PC-3 (cell line): ENCODE data around the gene SCD5. TPM values are rescaled to one million over a fixed set of nuclear protein-coding genes. Genes with fewer than 3 reads are reported as not detected.

Experiments
- ATAC-seq: fragments of 200-7000 bp; cut with Tn5 transposase; 2 replicates; pipeline ENCODE4 v1.9.1; 2020; ENCODE audit warnings: mild to moderate bottlenecking, moderate library complexity
- BruUV-seq: library from RNA; stranded (reverse); fragments of 400-500 nt; replicated peaks from 2 replicates; lab custom pipeline; 2021; lab: Mats Ljungman, UMichigan
- CTCF ChIA-PET: fragments of 300-600 bp; sonication (Branson Sonifier 250); formaldehyde crosslinking; loops from one replicate; lab custom pipeline; 2022; ENCODE audit warnings: antibody characterized with exemption; lab: Charles Lee
- POLR2A ChIA-PET: fragments of 300-600 bp; sonication (Branson Sonifier 250); formaldehyde crosslinking; loops from one replicate; lab custom pipeline; 2022; ENCODE audit warnings: antibody characterized with exemption; ENCODE audit not compliant: unreplicated experiment; lab: Charles Lee
- DNase-seq: peaks from one replicate; pipeline ENCODE4 v3.0.0-alpha.2; 2015
- H2AFZ ChIP-seq: fragments of 300-600 bp; sonication (generic); 2 replicates; pipeline ENCODE4 v1.6.0; 2016; ENCODE audit warnings: antibody characterized with exemption, low read length
- H3F3A ChIP-seq: fragments of 300-600 bp; sonication (generic); one replicate; pipeline ENCODE4 v1.6.0; 2017; ENCODE audit warnings: antibody characterized with exemption, low read length, control low read depth, mild to moderate bottlenecking; ENCODE audit not compliant: unreplicated experiment
- H3K27ac ChIP-seq: fragments of 300-600 bp; sonication (generic); 2 replicates; pipeline ENCODE4 v1.5.1; 2016; ENCODE audit warnings: mild to moderate bottlenecking, low read length
- H3K27me3 ChIP-seq: fragments of 300-600 bp; sonication (generic); 2 replicates; pipeline ENCODE4 v1.6.1; 2016; ENCODE audit warnings: low read length, mixed read lengths
- H3K36me3 ChIP-seq: fragments of 300-600 bp; sonication (generic); 2 replicates; pipeline ENCODE4 v1.6.1; 2016; ENCODE audit warnings: low read depth, mixed run types, low read length, mixed read lengths
- H3K4me1 ChIP-seq: fragments of 300-600 bp; sonication (generic); 2 replicates; pipeline ENCODE4 v1.5.1; 2016; ENCODE audit warnings: low read length; ENCODE audit not compliant: insufficient read depth
- H3K4me2 ChIP-seq: fragments of 300-600 bp; sonication (generic); 2 replicates; pipeline ENCODE4 v1.6.0; 2016; ENCODE audit warnings: low read length
- H3K4me3 ChIP-seq: fragments of 300-600 bp; sonication (generic); 2 replicates; pipeline ENCODE4 v1.5.1; 2016; ENCODE audit warnings: mild to moderate bottlenecking, low read length, mixed read lengths
- H3K79me2 ChIP-seq: fragments of 300-600 bp; sonication (generic); 2 replicates; pipeline ENCODE4 v1.6.1; 2017; ENCODE audit warnings: low read length, mixed read lengths
- H3K9ac ChIP-seq: fragments of 300-600 bp; sonication (generic); 2 replicates; pipeline ENCODE4 v1.6.0; 2016; ENCODE audit warnings: mild to moderate bottlenecking, low read length
- H3K9me2 ChIP-seq: fragments of 300-600 bp; sonication (generic); replicated peaks from 2 replicates; pipeline ENCODE4 v1.6.1; 2016; ENCODE audit warnings: mixed run types, low read length, mixed read lengths
- H3K9me3 ChIP-seq: fragments of 300-600 bp; sonication (generic); 2 replicates; pipeline ENCODE4 v1.6.1; 2016; ENCODE audit warnings: low read length, mixed read lengths
- H4K20me1 ChIP-seq: fragments of 300-600 bp; sonication (generic); 2 replicates; pipeline ENCODE4 v1.6.1; 2016; ENCODE audit warnings: low read length, mixed read lengths
- CTCF ChIP-seq: fragments of 300-600 bp; sonication (generic); conservative IDR thresholded peaks from 2 replicates; pipeline ENCODE4 v1.5.1; 2017; ENCODE audit warnings: antibody characterized with exemption, low read depth, mild to moderate bottlenecking, low read length
- EZH2 ChIP-seq: fragments of 300-600 bp; sonication (generic); IDR thresholded peaks from one replicate; pipeline ENCODE4 v1.6.1; 2017; ENCODE audit warnings: antibody characterized with exemption, mild to moderate bottlenecking, low read length; ENCODE audit not compliant: unreplicated experiment
- EZH2phosphoT487 ChIP-seq: fragments of 300-600 bp; sonication (generic); IDR thresholded peaks from 2 replicates; pipeline ENCODE4 v1.6.1; 2018; ENCODE audit warnings: mild to moderate bottlenecking, antibody characterized with exemption, low read length, borderline replicate concordance
- intact Hi-C: fragments of 100-400 bp; cut with micrococcal nuclease; formaldehyde crosslinking; loops from 2 replicates; pipeline ENCODE4 v1.9.0; 2023
- total RNA-seq: library from RNA; depleted of rRNA; stranded (reverse); fragments of >200 nt; gene quantifications from 2 replicates; pipeline ENCODE4 v1.2.3, GENCODE V29; 2014

SCD5 gene
- total RNA-seq, 1 experiment from 2014 or later: 3.8 TPM

- Histone ChIP-seq H3K4me2 (no peak overlapping the region), H3K9ac (no peak overlapping the region), H3K4me3 (no peak overlapping the region), H3K9me2 (no peaks in the 10 kb centered on the region), H3K4me1 (no peaks in the 10 kb centered on the region), H2AFZ (no peak overlapping the region), H3K9me3 (no peaks in the 10 kb centered on the region), H3F3A (no peaks in the 10 kb centered on the region), H3K27me3 (no peaks in the 10 kb centered on the region), H3K27ac (no peak overlapping the region), H3K79me2 (no peaks in the 10 kb centered on the region), H4K20me1 (no peaks in the 10 kb centered on the region), H3K36me3 (no peaks in the 10 kb centered on the region)
- ATAC-seq (no peak), DNase-seq (no peak)
- TF ChIP-seq EZH2 (no peak), CTCF (no peak), EZH2phosphoT487 (no peak)
- no TSS peak for BruUV-seq
- CTCF ChIA-PET: no interaction called here
- intact Hi-C loops: no loop called here
- POLR2A ChIA-PET: no interaction called here
Measured at GRCh38 chr4:82638479-82638878, 160.1 kb downstream of the SCD5 start.

GRCh38 chr4:82630079-82630478, 168.5 kb downstream of the SCD5 start:
- H3K36me3 ChIP-seq: no peaks in the 10 kb centered on the region
- DNase-seq (no peak), ATAC-seq (no peak; the same call in 1 of the 2 replicates)
- no peak overlapping the region for H2AFZ ChIP-seq
- H3K9ac ChIP-seq: no peak overlapping the region
- H3K79me2 ChIP-seq: no peaks in the 10 kb centered on the region
- no peak overlapping the region for H3K4me3 ChIP-seq
- no peaks in the 10 kb centered on the region for H3K27me3 ChIP-seq
- BruUV-seq: no TSS peak
- no peaks in the 10 kb centered on the region for H3K9me2 ChIP-seq
- no peaks in the 10 kb centered on the region for H3K4me1 ChIP-seq
- no peaks in the 10 kb centered on the region for H3K9me3 ChIP-seq
- ChIA-PET POLR2A (no interaction called here), CTCF (interaction anchor here (0.6 kb wide), 1 partner anchor 471 kb away, joined by 3 read pairs; no protein-coding TSS in a partner anchor)
- no peaks in the 10 kb centered on the region for H4K20me1 ChIP-seq
- H3F3A ChIP-seq: no peaks in the 10 kb centered on the region
- intact Hi-C loops: no loop called here
- TF ChIP-seq CTCF: no peak
- no peak for TF ChIP-seq EZH2
- TF ChIP-seq EZH2phosphoT487: no peak
- H3K27ac ChIP-seq: no peak overlapping the region
- no peak overlapping the region for H3K4me2 ChIP-seq

GRCh38 chr4:82629238-82630000, 169.2 kb downstream of the SCD5 start:
- no peak overlapping the region for H2AFZ ChIP-seq
- TF ChIP-seq CTCF: no peak
- no peak for TF ChIP-seq EZH2phosphoT487
- TF ChIP-seq EZH2: no peak
- H3K9me3 ChIP-seq: no peaks in the 10 kb centered on the region
- no peak overlapping the region for H3K9ac ChIP-seq
- no peak overlapping the region for H3K27ac ChIP-seq
- H4K20me1 ChIP-seq: no peaks in the 10 kb centered on the region
- no peaks in the 10 kb centered on the region for H3K27me3 ChIP-seq
- H3F3A ChIP-seq: no peaks in the 10 kb centered on the region
- intact Hi-C loops: no loop called here
- CTCF ChIA-PET: interaction anchor here (0.6 kb wide), 1 partner anchor 471 kb away, joined by 3 read pairs; no protein-coding TSS in a partner anchor
- POLR2A ChIA-PET: no interaction called here
- DNase-seq (no peak), ATAC-seq (no peak)
- H3K4me1 ChIP-seq: no peaks in the 10 kb centered on the region
- H3K9me2 ChIP-seq: no peaks in the 10 kb centered on the region
- H3K4me2 ChIP-seq: no peak overlapping the region
- no peaks in the 10 kb centered on the region for H3K79me2 ChIP-seq
- H3K4me3 ChIP-seq: no peak overlapping the region
- no peaks in the 10 kb centered on the region for H3K36me3 ChIP-seq
- BruUV-seq: no TSS peak
